Thyroid gland (tissue), 4 donors: ENCODE measurements around the gene SPRED2. TPM values are rescaled to one million over a fixed set of nuclear protein-coding genes. Genes with fewer than 3 reads are reported as not detected.

Experiments used
- DNase-seq, 2 donors: peaks; one replicate each; pipeline ENCODE4 v3.0.0-alpha.2; 2019
- H3K27ac ChIP-seq, 3 donors: fragments of 200-600 bp; sonication (generic); 1 replicate in 2 of 3; 2 replicates in 1 of 3; pipeline ENCODE4 v1.5.1; 2016 to 2019; ENCODE audit warnings: mild to moderate bottlenecking in 1 of 3, moderate library complexity in 1 of 3
- H3K27me3 ChIP-seq: fragments of 200-600 bp; sonication (generic); one replicate; pipeline ENCODE4 v1.5.1; 2019
- H3K36me3 ChIP-seq, 2 donors: fragments of 200-600 bp; sonication (generic); one replicate each; pipeline ENCODE4 v1.5.1; 2016 to 2019
- H3K4me1 ChIP-seq, 2 donors: fragments of 200-600 bp; sonication (generic); one replicate each; pipeline ENCODE4 v1.5.1; 2017 to 2019
- H3K4me3 ChIP-seq, 3 donors: fragments of 200-600 bp; sonication (generic); replicated peaks in 1 of 3; 1 replicate in 2 of 3; 2 replicates in 1 of 3; pipeline ENCODE4 v1.5.1; 2016; ENCODE audit warnings: mild to moderate bottlenecking in 1 of 3
- H3K9me3 ChIP-seq: fragments of 200-600 bp; sonication (generic); one replicate; pipeline ENCODE4 v1.5.1; 2017
- CTCF ChIP-seq, 6 experiments: fragments of 200-600 bp in 3 of 6; fragments of 450-650 bp in 3 of 6; sonication (generic) in 3 of 6; IDR thresholded peaks; one replicate each; pipeline ENCODE4 v1.5.1; 2016 to 2019; ENCODE audit warnings: antibody characterized with exemption in 6 of 6, mild to moderate bottlenecking in 2 of 6, inconsistent platforms in 1 of 6, moderate library complexity in 1 of 6
- POLR2A ChIP-seq, 2 donors: fragments of 450-650 bp; IDR thresholded peaks; one replicate each; pipeline ENCODE4 v1.6.1; 2017; ENCODE audit warnings: antibody characterized with exemption in 2 of 2, mild to moderate bottlenecking in 2 of 2, moderate library complexity in 1 of 2
- WGBS, 2 donors: methylation state at CpG; one replicate each; pipeline ENCODE4 v1.1.5; 2017; 5-methylcytosine and 5-hydroxymethylcytosine counted together
- intact Hi-C: fragments of 100-400 bp; cut with DNase I; formaldehyde crosslinking; loops from one replicate; pipeline ENCODE4 v1.15.1; 2023
- total RNA-seq, 4 donors: library from RNA; depleted of rRNA; stranded (reverse); fragments of >200 nt; gene quantifications; one replicate each; pipeline ENCODE4 v1.2.3, GENCODE V29; 2016

The SPRED2 gene
- total RNA-seq, 4 donors from 2014 or later = 18.8 to 44.0 (median 25.4) TPM

DNA sequence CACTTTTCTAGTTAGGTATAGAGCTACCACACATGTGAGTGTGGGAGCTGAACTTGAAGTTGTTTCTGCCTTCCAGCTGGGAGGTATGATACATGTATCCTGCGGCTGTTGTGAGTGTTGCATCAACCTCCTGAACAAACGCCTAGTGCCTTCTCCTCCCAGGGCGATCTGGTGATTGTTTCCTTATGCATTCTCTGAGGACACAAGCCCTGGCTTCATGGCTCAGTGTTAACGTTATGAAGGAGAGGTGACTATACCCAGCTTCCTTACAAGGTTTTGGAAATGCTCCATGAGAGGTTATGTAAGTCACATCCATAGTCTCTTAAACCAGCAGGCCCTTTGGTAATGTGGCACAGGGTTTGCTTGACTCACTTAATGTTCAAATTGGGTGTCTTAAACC lies 64.9 kb downstream of the SPRED2 start:
- H3K4me3 ChIP-seq = no peak overlapping the region
- no peak overlapping the region for H3K27ac ChIP-seq
- no peak for DNase-seq
- intact Hi-C loops = no loop called here
- H3K27me3 ChIP-seq = no peaks in the 10 kb centered on the region
- H3K9me3 ChIP-seq = no peaks in the 10 kb centered on the region
- no peak for TF ChIP-seq POLR2A (IDR thresholded peaks at IDR 0.05)
- no peak for TF ChIP-seq CTCF (IDR thresholded peaks at IDR 0.05)
- 51 to 64% methylated on average over 4 of the region's 4 CpGs for WGBS, 2 donors
- H3K4me1 ChIP-seq = peaks cover 14 to 30% of the 10 kb centered on the region in 2 donors
- H3K36me3 ChIP-seq = no peaks in the 10 kb centered on the region

GRCh38 chr2:65366595-65367125 lies 65.7 kb downstream of the SPRED2 start:
- no peaks in the 10 kb centered on the region for H3K9me3 ChIP-seq
- DNase-seq = no peak
- no peak overlapping the region for H3K27ac ChIP-seq
- H3K27me3 ChIP-seq = no peaks in the 10 kb centered on the region
- peaks cover 14 to 25% of the 10 kb centered on the region in 2 donors for H3K4me1 ChIP-seq
- no peaks in the 10 kb centered on the region for H3K36me3 ChIP-seq
- TF ChIP-seq POLR2A (IDR thresholded peaks at IDR 0.05) = no peak
- TF ChIP-seq CTCF (IDR thresholded peaks at IDR 0.05) = no peak
- H3K4me3 ChIP-seq = no peak overlapping the region
- WGBS, 2 donors = 67 to 68% methylated on average over 10 of the region's 10 CpGs
- intact Hi-C loops = no loop called here

DNA sequence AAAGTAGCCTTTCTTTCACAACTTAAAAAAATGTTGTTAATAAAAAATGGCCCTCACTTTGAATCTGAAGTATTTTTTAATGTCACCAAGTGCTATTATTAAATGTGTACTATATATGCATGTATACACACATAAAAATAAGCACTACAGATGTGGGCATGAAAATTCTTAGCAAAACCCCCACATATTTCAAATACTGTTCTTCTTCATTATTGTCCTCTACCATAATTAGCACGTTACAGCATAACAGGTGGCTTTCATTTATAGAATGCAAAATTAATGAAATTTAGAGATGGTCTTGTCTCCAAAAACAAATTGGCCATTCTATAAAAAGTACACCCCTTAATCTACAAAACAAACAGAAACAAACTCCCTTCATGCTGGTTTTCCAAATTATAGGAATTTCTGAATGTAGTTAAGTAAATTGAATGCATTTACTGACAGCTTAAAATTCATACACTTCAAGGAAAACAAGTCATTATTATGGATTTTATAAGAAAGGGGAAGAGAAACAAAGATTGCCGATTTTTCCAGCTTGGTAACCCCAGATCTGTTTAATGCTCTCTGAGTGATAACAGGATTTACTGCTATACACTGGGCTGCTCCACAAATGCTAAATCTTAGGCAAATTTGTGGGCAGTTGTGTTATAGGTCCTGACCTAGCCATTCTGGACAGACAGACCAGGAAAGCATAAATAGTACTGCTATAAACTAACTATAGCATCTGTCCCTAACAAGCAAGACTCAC lies 67.2 kb downstream of the SPRED2 start:
- no peak overlapping the region for H3K27ac ChIP-seq
- no peaks in the 10 kb centered on the region for H3K36me3 ChIP-seq
- H3K4me3 ChIP-seq = no peak overlapping the region
- intact Hi-C loops = no loop called here
- TF ChIP-seq CTCF (IDR thresholded peaks at IDR 0.05) = no peak
- no peak for TF ChIP-seq POLR2A (IDR thresholded peaks at IDR 0.05)
- WGBS, 2 donors = 87 to 88% methylated on average over 2 of the region's 2 CpGs
- H3K27me3 ChIP-seq = no peaks in the 10 kb centered on the region
- DNase-seq = no peak
- peaks cover 6 to 15% of the 10 kb centered on the region in 2 donors for H3K4me1 ChIP-seq
- no peaks in the 10 kb centered on the region for H3K9me3 ChIP-seq

GRCh38 chr2:65363879-65364666 lies 68.3 kb downstream of the SPRED2 start:
- intact Hi-C loops = no loop called here
- Histone ChIP-seq H3K27ac (no peak overlapping the region), H3K9me3 (no peaks in the 10 kb centered on the region), H3K4me1 (peaks cover 6 to 21% of the 10 kb centered on the region in 2 donors), H3K27me3 (no peaks in the 10 kb centered on the region), H3K36me3 (no peaks in the 10 kb centered on the region), H3K4me3 (no peak overlapping the region)
- 86 to 89% methylated on average over 6 of the region's 6 CpGs for WGBS, 2 donors
- TF ChIP-seq CTCF (IDR thresholded peaks at IDR 0.05) (no peak), POLR2A (IDR thresholded peaks at IDR 0.05) (no peak)
- no peak for DNase-seq

DNA sequence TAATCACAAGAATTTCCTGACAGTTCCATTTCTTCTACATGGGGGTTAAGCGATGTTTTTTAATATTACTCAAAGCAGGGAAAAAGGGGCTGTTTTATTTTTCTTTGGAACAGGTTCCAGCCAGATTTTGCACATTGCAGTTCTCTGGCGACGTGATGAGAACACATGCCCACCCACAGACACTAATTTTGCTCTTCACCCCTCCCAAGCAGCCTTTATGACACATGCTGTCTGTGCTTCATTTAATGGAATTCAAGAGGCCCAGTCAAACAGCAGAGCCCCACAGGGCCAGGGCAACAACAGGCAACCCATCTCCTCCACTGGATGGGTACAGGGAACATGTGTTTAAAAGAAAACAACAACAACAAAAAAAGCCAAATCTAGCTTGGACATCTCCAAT lies 70.8 kb downstream of the SPRED2 start:
- TF ChIP-seq CTCF (IDR thresholded peaks at IDR 0.05) = no peak
- no peak for DNase-seq
- Histone ChIP-seq H3K4me1 (peaks cover 6 to 31% of the 10 kb centered on the region in 2 donors), H3K27me3 (no peaks in the 10 kb centered on the region), H3K9me3 (no peaks in the 10 kb centered on the region), H3K36me3 (no peaks in the 10 kb centered on the region), H3K4me3 (no peak overlapping the region), H3K27ac (no peak overlapping the region)
- WGBS, 2 donors = 71 to 79% methylated on average over 3 of the region's 3 CpGs
- intact Hi-C loops = no loop called here
